ENCODE measurements around the gene AFF1. TPM values are rescaled to one million over a fixed set of nuclear protein-coding genes. Genes with fewer than 3 reads are reported as not detected.
"Not testable (repeated sequence)": the region's sequence is repeated elsewhere in the genome, so short reads cannot be mapped to it uniquely, and the experiment has no call there.

The AFF1 gene
- total and polyA plus RNA-seq, 2 donors from 2014 or later: 13.4 to 187 TPM

DNA sequence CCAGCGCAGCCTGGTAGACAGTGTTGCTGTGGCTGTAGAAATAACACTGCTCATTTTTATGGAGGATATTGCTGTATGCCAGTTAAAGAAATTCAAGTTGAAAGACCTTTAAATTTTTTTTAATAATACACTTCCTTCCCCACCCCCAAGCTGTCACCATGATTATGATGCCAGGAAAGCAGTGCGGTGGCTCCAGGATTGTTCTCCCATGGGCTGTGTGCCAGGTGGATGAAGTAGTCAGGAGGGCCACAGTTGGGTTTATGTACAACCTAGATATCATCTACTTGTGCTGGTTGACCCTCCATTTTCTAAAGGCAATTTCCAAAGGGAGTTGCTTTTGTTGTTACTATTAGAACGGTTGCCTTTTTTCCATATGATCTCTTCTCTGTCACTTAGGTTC, 136.6 kb downstream of the AFF1 start:
- peak overlapping the region in 1 of 3 donors; percentile 10 for H3K4me3 ChIP-seq (ENCODE audit: low read length in 3 of 3)
- no peak for FAIRE-seq
- H3K4me1 ChIP-seq (ENCODE audit: control insufficient read depth in 2 of 3, insufficient read depth in 2 of 3, low read depth in 1 of 3, low read length in 3 of 3): peaks cover 5 to 39% (median 31%) of the 10 kb centered on the region in 3 donors
- H3K27me3 ChIP-seq (ENCODE audit: control insufficient read depth, insufficient read depth, low read length): no peaks in the 10 kb centered on the region
- TF ChIP-seq, protein P1, sequence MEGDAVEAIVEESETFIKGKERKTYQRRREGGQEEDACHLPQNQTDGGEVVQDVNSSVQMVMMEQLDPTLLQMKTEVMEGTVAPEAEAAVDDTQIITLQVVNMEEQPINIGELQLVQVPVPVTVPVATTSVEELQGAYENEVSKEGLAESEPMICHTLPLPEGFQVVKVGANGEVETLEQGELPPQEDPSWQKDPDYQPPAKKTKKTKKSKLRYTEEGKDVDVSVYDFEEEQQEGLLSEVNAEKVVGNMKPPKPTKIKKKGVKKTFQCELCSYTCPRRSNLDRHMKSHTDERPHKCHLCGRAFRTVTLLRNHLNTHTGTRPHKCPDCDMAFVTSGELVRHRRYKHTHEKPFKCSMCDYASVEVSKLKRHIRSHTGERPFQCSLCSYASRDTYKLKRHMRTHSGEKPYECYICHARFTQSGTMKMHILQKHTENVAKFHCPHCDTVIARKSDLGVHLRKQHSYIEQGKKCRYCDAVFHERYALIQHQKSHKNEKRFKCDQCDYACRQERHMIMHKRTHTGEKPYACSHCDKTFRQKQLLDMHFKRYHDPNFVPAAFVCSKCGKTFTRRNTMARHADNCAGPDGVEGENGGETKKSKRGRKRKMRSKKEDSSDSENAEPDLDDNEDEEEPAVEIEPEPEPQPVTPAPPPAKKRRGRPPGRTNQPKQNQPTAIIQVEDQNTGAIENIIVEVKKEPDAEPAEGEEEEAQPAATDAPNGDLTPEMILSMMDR (IDR thresholded peaks at IDR 0.05; ENCODE audit: borderline replicate concordance, extremely low read depth, insufficient read depth): no peak
- intact Hi-C loops (cut with DNase I): no loop called here
- no peaks in the 10 kb centered on the region for H3K36me3 ChIP-seq (ENCODE audit: control insufficient read depth in 2 of 3, insufficient read depth in 3 of 3, low read length in 3 of 3)
- H3K27ac ChIP-seq (ENCODE audit: low read depth in 2 of 2, low read length in 2 of 2): peak overlapping the region; percentile 32 to 67
- DNase-seq: peak in 1 of 5 donors; percentile 39
- H3K9ac ChIP-seq (ENCODE audit: low read length in 3 of 3): no peak overlapping the region
- H3K9me3 ChIP-seq (ENCODE audit: control insufficient read depth in 2 of 3, insufficient read depth in 1 of 3, low read length in 3 of 3): no peaks in the 10 kb centered on the region

DNA sequence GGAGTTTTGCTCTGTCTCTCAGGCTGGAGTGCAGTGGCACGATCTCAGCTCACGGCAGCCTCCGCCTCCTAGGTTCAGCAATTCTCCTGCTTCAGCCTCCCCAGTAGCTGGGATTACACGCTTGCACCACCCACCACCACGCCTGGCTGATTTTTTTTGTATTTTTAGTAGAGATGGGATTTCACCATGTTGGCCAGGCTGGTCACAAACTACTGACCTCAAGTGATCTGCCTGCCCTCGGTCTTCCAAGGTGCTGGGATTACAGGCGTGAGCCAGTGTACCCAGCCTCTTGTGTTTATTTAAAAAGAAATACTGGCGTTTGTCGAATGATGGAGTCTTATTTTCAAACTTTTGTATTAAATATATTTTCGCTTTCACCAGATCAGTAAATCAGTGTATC, 137.7 kb downstream of the AFF1 start:
- H3K4me3 ChIP-seq (ENCODE audit: low read length in 3 of 3); H3K27me3 ChIP-seq (ENCODE audit: control insufficient read depth, insufficient read depth, low read length); DNase-seq; intact Hi-C loops (cut with DNase I); H3K9ac ChIP-seq (ENCODE audit: low read length in 3 of 3); FAIRE-seq; H3K36me3 ChIP-seq (ENCODE audit: control insufficient read depth in 2 of 3, insufficient read depth in 3 of 3, low read length in 3 of 3); H3K9me3 ChIP-seq (ENCODE audit: control insufficient read depth in 2 of 3, insufficient read depth in 1 of 3, low read length in 3 of 3): not testable (repeated sequence)
- Histone ChIP-seq H3K4me1 (ENCODE audit: control insufficient read depth in 2 of 3, insufficient read depth in 2 of 3, low read depth in 1 of 3, low read length in 3 of 3) (peaks cover 5 to 39% (median 30%) of the 10 kb centered on the region in 3 donors), H3K27ac (ENCODE audit: low read depth in 2 of 2, low read length in 2 of 2) (peak overlapping the region in 1 of 2 donors; percentile 20)

DNA sequence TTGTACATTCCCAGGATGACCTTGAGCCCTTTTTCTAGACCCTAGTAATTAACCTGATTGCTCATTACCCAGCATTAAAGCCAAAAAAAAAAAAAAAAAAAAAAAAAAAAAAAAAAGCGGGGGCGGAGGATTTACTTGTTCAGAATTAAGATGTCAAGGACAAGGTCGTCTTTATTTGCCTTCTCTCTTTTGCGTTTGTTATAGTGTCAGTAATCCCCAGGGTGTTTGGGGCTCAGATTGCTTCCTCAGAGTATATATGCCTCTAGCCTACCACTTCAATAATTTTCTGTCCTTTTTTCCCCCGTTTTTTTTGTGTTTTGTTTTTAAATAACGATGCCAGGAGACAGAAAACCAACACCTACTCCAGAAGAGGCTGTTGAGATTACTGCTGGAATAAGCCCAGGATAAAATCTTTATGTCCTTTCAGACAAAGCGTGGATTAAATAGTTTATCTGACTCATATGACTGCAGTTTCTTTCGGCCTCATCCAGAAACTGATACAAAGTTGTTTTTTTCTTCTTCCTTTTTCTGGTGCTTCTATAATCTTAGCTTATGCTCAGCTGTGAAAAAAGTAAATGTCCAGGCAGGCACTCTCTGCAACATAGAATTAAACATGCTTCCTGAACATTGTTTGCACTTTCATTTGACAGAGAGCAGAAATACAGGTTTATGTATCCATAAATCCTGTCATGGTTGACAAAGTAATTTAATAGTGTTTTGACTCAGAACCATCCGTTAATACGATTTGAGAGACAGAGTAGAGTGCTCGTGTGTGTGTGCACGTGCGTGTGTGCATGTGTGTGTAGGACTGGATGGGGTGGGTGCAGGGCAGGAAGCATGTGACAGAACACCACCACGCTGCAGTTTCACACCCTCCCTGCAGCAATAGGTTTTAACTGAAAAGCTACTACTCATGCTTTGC, 138.6 kb downstream of the AFF1 start:
- intact Hi-C loops (cut with DNase I): no loop called here
- H3K36me3 ChIP-seq (ENCODE audit: control insufficient read depth in 2 of 3, insufficient read depth in 3 of 3, low read length in 3 of 3): no peaks in the 10 kb centered on the region
- FAIRE-seq (peak; percentile 15), DNase-seq (peak in 4 of 5 donors; percentile 58 to 82 (median 68))
- no peaks in the 10 kb centered on the region for H3K9me3 ChIP-seq (ENCODE audit: control insufficient read depth in 2 of 3, insufficient read depth in 1 of 3, low read length in 3 of 3)
- no peak overlapping the region for H3K9ac ChIP-seq (ENCODE audit: low read length in 3 of 3)
- TF ChIP-seq, protein P1 (IDR thresholded peaks at IDR 0.05; ENCODE audit: borderline replicate concordance, extremely low read depth, insufficient read depth): no peak
- peaks cover 5 to 35% (median 34%) of the 10 kb centered on the region in 3 donors for H3K4me1 ChIP-seq (ENCODE audit: control insufficient read depth in 2 of 3, insufficient read depth in 2 of 3, low read depth in 1 of 3, low read length in 3 of 3)
- H3K27ac ChIP-seq (ENCODE audit: low read depth in 2 of 2, low read length in 2 of 2): peak overlapping the region; percentile 43 to 47
- H3K27me3 ChIP-seq (ENCODE audit: control insufficient read depth, insufficient read depth, low read length): no peaks in the 10 kb centered on the region
- H3K4me3 ChIP-seq (ENCODE audit: low read length in 3 of 3): peak overlapping the region in 2 of 3 donors; percentile 27 to 28

DNA sequence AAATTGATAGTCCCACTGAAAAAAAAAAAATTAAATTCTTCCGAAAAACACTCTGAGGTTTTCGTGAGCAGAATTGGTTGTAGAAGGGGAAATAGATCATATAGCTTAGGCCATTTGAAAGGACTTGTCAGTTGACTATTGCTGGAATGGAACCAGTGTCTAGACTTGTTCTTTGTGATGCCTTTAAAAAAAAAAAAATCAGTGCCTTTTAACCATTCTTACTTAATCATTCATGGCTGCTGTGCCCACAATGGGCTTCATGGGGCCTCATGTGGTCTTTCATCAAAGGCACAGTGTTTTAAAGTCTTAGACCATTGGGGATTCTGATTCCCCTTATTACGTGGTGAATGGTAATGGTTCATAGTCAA, 139.3 kb downstream of the AFF1 start:
- no peaks in the 10 kb centered on the region for H3K9me3 ChIP-seq (ENCODE audit: control insufficient read depth in 2 of 3, insufficient read depth in 1 of 3, low read length in 3 of 3)

More for the DNA sequence above, 139.3 kb downstream of the AFF1 start:
- intact Hi-C loops (cut with DNase I): no loop called here
- peaks cover 5 to 38% (median 32%) of the 10 kb centered on the region in 3 donors for H3K4me1 ChIP-seq (ENCODE audit: control insufficient read depth in 2 of 3, insufficient read depth in 2 of 3, low read depth in 1 of 3, low read length in 3 of 3)
- DNase-seq (no peak), FAIRE-seq (no peak)
- peak overlapping the region in 1 of 2 donors; percentile 43 for H3K27ac ChIP-seq (ENCODE audit: low read depth in 2 of 2, low read length in 2 of 2)
- TF ChIP-seq, protein P1 (IDR thresholded peaks at IDR 0.05; ENCODE audit: borderline replicate concordance, extremely low read depth, insufficient read depth): no peak
- no peak overlapping the region for H3K9ac ChIP-seq (ENCODE audit: low read length in 3 of 3)
- peak overlapping the region in 1 of 3 donors; percentile 27 for H3K4me3 ChIP-seq (ENCODE audit: low read length in 3 of 3)
- no peaks in the 10 kb centered on the region for H3K36me3 ChIP-seq (ENCODE audit: control insufficient read depth in 2 of 3, insufficient read depth in 3 of 3, low read length in 3 of 3)
- H3K27me3 ChIP-seq (ENCODE audit: control insufficient read depth, insufficient read depth, low read length): no peaks in the 10 kb centered on the region
